HepG2 (cell line): Measurements from ENCODE around the gene SLC10A1. TPM values are rescaled to one million over a fixed set of nuclear protein-coding genes. Genes with fewer than 3 reads are reported as not detected.

ENCODE experiments used
- AHDC1 ChIP-seq: sonication (generic); formaldehyde crosslinking; IDR thresholded peaks from 2 replicates; pipeline ENCODE4 v1.5.1; 2020; ENCODE audit warnings: mild to moderate bottlenecking, missing genetic modification reagents, borderline replicate concordance
- BCL6 ChIP-seq: IDR thresholded peaks from 2 replicates; pipeline ENCODE4 v1.6.1; 2016; ENCODE audit warnings: missing genetic modification reagents, missing compliant biosample characterization
- BRCA1 ChIP-seq: sonication (generic); formaldehyde crosslinking; IDR thresholded peaks from 2 replicates; pipeline ENCODE4 v1.4.0; 2020; ENCODE audit warnings: missing genetic modification reagents
- EEA1 ChIP-seq: sonication (generic); formaldehyde crosslinking; IDR thresholded peaks from 2 replicates; pipeline ENCODE4 v1.5.1; 2020; ENCODE audit warnings: mild to moderate bottlenecking, missing genetic modification reagents, borderline replicate concordance
- HDAC1 ChIP-seq: sonication (generic); formaldehyde crosslinking; IDR thresholded peaks from 2 replicates; pipeline ENCODE4 v1.5.1; 2020; ENCODE audit warnings: mild to moderate bottlenecking, missing genetic modification reagents
- HMG20A ChIP-seq: IDR thresholded peaks from 2 replicates; pipeline ENCODE4 v1.6.1; 2016; ENCODE audit warnings: borderline replicate concordance
- HOMEZ ChIP-seq: IDR thresholded peaks from 2 replicates; pipeline ENCODE4 v1.6.1; 2016; ENCODE audit warnings: low read depth
- JUND ChIP-seq: sonication (generic); formaldehyde crosslinking; IDR thresholded peaks from 2 replicates; pipeline ENCODE4 v1.8.0; 2022; ENCODE audit warnings: mild to moderate bottlenecking, missing genetic modification reagents
- KDM2A ChIP-seq: sonication (generic); formaldehyde crosslinking; IDR thresholded peaks from 2 replicates; pipeline ENCODE4 v1.4.0; 2020; ENCODE audit warnings: low read depth, missing genetic modification reagents, borderline replicate concordance
- KMT2B ChIP-seq: IDR thresholded peaks from 2 replicates; pipeline ENCODE4 v1.6.1; 2016; ENCODE audit warnings: missing genetic modification reagents, missing compliant biosample characterization
- MYC ChIP-seq: sonication (generic); formaldehyde crosslinking; IDR thresholded peaks from 2 replicates; pipeline ENCODE4 v1.9.0; 2021; ENCODE audit warnings: missing genetic modification reagents, borderline replicate concordance
- NONO ChIP-seq, 2 experiments: fragments of 450-650 bp in 1 of 2; sonication (generic) in 1 of 2; formaldehyde crosslinking in 1 of 2; IDR thresholded peaks in 1 of 2; conservative IDR thresholded peaks in 1 of 2; 2 replicates each; pipeline versions ENCODE4 v1.6.1 to v1.8.0; 2017 to 2022; ENCODE audit warnings: mild to moderate bottlenecking in 1 of 2, missing genetic modification reagents in 1 of 2, moderate library complexity in 1 of 2
- PPARG ChIP-seq: conservative IDR thresholded peaks from 2 replicates; pipeline ENCODE4 v1.6.1; 2016; ENCODE audit warnings: missing biosample characterization, missing genetic modification reagents
- PRPF4 ChIP-seq: fragments of 200-400 bp; formaldehyde crosslinking; IDR thresholded peaks from 2 replicates; pipeline ENCODE4 v1.6.1; 2016; ENCODE audit warnings: low read length, low read depth; ENCODE audit not compliant: poor library complexity, severe bottlenecking
- THRA ChIP-seq: sonication (generic); formaldehyde crosslinking; IDR thresholded peaks from 2 replicates; pipeline ENCODE4 v1.4.0; 2020; ENCODE audit warnings: missing genetic modification reagents, borderline replicate concordance
- ZBTB20 ChIP-seq: sonication (generic); formaldehyde crosslinking; IDR thresholded peaks from 2 replicates; pipeline ENCODE4 v1.8.1; 2023; ENCODE audit warnings: missing genetic modification reagents, low read depth, mild to moderate bottlenecking, borderline replicate concordance
- ZBTB34 ChIP-seq: sonication (generic); formaldehyde crosslinking; IDR thresholded peaks from 2 replicates; pipeline ENCODE4 v1.8.0; 2022; ENCODE audit warnings: mild to moderate bottlenecking, missing genetic modification reagents
- ZNF333 ChIP-seq: sonication (generic); formaldehyde crosslinking; IDR thresholded peaks from 2 replicates; pipeline ENCODE4 v1.4.0; 2020; ENCODE audit warnings: mild to moderate bottlenecking, missing genetic modification reagents, borderline replicate concordance
- ZNF335 ChIP-seq: sonication (generic); formaldehyde crosslinking; IDR thresholded peaks from 2 replicates; pipeline ENCODE4 v1.4.0; 2020; ENCODE audit warnings: missing genetic modification reagents
- polyA plus RNA-seq, 8 experiments: library from polyadenylated mRNA; depleted of rRNA in 3 of 8; stranded (reverse) in 7 of 8; unstranded in 1 of 8; fragments of >200 nt; fragmentation: Illumina TruSeq in 4 of 8; extraction: Trizol in 4 of 8; gene quantifications; 2 replicates each; pipeline versions ENCODE4 v1.2.1 to v1.2.3, GENCODE V29; 2011 to 2016; ENCODE audit warnings: low read depth in 4 of 8, missing spikeins in 1 of 8, mixed read lengths in 1 of 8; ENCODE audit not compliant: insufficient read depth in 1 of 8
- total RNA-seq, 5 experiments: library from RNA; depleted of rRNA; stranded (reverse); fragments of >200 nt; fragmentation: Illumina TruSeq; extraction: Trizol; gene quantifications; 2 replicates each; pipeline ENCODE4 v1.2.3, GENCODE V29; 2016; ENCODE audit warnings: low read depth in 1 of 5

Gene SLC10A1
- total and polyA plus RNA-seq, 2 of the 13 experiments (the other 11 are each of a cell fraction or from before 2014, with no cell fraction given) = 0.17 TPM; not detected in 1

- TF ChIP-seq JUND (CRISPR knock-in tag) = 0 out of 2 replicates have a peak, but pooled peaks have one; percentile 53
- 0 out of 2 replicates have a peak, but pooled peaks have one; percentile 22 for TF ChIP-seq BCL6 (CRISPR knock-in tag)
- TF ChIP-seq ZNF335 (CRISPR knock-in tag) = 0 out of 2 replicates have a peak, but pooled peaks have one; percentile 47
- TF ChIP-seq ZNF333 (CRISPR knock-in tag) = no peak
- no peak for TF ChIP-seq THRA
- TF ChIP-seq HDAC1 = peak; percentile 62
- TF ChIP-seq KDM2A (CRISPR knock-in tag) = peak; percentile 53; the same call in 1 of the 2 replicates
- TF ChIP-seq NONO (IDR thresholded peaks at IDR 0.05) = no peak
- TF ChIP-seq NONO (CRISPR knock-in tag; conservative IDR thresholded peaks at IDR 0.05) = no peak
- TF ChIP-seq HMG20A (CRISPR knock-in tag) = peak; percentile 34; the same call in 1 of the 2 replicates
- peak; percentile 52; the same call in 1 of the 2 replicates for TF ChIP-seq KMT2B (CRISPR knock-in tag)
- no peak for TF ChIP-seq PRPF4
- TF ChIP-seq AHDC1 (CRISPR knock-in tag) = 0 out of 2 replicates have a peak, but pooled peaks have one; percentile 33
- peak; percentile 79; the same call in 1 of the 2 replicates for TF ChIP-seq MYC (CRISPR knock-in tag)
- TF ChIP-seq ZBTB34 (CRISPR knock-in tag) = 0 out of 2 replicates have a peak, but pooled peaks have one; percentile 6
- TF ChIP-seq EEA1 (CRISPR knock-in tag) = no peak
- TF ChIP-seq ZBTB20 (CRISPR knock-in tag) = 0 out of 2 replicates have a peak, but pooled peaks have one; percentile 49
- 0 out of 2 replicates have a peak, but pooled peaks have one; percentile 37 for TF ChIP-seq HOMEZ
- peak; percentile 61; the same call in 1 of the 2 replicates for TF ChIP-seq PPARG (CRISPR knock-in tag)
- TF ChIP-seq BRCA1 = 0 out of 2 replicates have a peak, but pooled peaks have one; percentile 38
Measured at GRCh38 chr14:69845787-69846186, 48.7 kb upstream of the SLC10A1 start (continued).
